CD4-positive, alpha-beta T cell treated with Interleukin-2 at 100 ng/mL for 4 hours (primary cell): ENCODE results near the gene TSHZ2.

ENCODE experiments used
- DNase-seq: peaks from one replicate; pipeline ENCODE4 v3.0.0-alpha.2; 2020; ENCODE audit warnings: low spot score

TSHZ2 gene

DNA sequence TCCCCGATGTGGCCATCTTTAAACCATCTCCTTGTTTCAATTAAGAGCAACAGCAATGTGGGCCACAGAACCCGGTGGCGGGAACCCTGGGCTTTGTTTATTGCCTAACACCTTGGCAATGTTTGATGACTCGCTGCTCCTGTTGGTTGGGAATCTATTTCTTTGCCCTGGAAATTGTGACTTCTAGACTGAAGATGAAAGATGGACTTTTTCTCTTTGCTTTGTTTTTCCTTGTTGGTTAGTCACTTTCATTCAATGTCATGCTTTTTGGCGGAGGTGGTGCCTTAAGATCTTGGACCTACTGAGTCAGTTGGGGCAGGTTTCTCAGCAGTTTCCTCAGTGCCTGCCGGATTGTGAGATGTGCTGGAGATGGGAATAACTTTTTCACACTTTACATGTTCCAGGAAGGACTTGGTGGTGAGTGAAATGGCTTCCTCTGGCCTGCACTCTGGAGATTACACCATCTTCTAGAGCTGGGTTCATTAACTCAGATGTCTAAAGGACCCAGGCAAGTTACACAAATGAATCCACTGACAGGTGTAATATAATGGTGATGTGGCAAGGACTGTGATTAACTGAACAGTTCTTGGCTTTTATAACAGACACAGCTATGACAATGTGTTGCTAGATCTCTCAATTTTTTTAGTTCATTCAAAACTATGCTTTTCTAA lies 56.3 kb downstream of the TSHZ2 start:
- DNase-seq: no peak

DNA sequence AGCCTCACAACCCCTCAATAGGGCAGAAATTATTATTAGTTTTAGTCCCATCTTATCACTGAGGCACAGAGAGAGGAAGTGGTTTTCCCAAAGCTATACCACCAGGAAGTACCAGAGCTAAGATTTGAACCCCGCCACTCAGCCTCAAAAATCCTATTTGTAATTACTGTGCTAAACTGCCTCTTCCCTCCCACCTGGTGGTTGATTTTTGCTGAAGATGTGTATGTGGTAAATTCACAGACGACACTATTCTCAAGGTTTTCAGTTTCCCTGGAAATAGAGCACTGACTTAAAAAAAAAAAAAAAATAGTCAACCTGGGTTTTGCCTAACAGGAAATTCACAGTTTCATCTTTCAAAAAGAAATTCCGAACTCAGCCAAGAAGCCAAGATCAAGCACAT lies 57.9 kb downstream of the TSHZ2 start:
- peak; percentile 3 for DNase-seq

DNA sequence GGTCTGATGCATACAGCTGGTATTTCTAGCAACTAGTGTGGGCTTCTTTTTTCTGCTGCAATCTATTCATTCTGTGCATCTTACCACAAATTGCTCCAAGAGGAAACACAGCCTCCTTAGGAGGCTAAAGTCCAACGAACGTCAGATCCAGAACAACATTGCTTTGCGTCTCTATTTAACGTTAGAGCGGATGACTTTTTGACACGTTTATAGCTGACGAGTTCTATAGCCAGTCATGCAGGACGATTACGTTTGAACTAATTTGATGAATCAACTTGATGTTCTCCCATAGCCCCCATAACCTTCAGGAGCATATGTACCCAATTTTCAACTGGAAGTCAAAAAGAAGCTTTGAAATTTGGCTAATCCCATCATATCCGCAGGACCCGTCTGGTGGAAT lies 59.9 kb downstream of the TSHZ2 start:
- DNase-seq: no peak

DNA sequence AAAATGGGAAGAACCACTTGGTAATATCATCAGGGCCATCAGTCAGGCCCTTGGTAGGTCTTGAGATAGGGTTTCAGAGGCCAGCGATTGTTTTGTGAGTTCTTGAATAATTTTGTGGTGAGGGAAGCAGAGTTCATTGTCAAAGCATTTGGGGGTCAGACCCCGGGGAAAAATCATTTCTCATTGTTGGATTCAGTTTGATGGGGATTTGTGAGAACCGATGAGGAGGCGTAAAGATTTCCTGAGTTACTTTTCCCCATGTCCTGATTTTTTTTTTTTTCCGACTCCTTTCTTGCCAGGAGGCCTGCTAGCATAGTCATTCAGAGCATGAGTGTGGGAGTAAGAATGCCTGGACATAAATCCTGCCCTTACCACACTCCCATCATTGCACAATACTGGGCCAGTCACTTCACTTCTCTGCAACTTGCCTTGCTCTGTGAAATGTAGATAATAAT lies 60.3 kb downstream of the TSHZ2 start:
- no peak for DNase-seq

DNA sequence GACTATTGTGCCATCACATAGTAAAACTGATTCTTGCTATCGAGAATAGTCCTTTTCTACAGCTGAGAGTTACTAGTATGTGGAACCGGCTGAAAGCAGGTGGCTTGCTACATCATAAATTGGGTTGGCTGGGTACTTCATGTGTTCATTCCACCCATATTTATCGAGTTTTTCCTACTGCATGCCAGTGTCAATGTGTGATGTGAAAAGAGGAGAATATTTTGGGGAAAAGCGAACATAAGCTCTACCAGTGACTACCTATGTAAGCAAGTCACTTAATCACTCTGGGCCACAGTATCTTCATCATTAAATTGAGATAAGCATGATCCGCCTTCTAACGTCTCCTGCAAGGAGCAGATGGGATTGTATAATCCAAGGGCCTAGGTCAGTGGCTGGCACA lies 61.0 kb downstream of the TSHZ2 start:
- DNase-seq: no peak

DNA sequence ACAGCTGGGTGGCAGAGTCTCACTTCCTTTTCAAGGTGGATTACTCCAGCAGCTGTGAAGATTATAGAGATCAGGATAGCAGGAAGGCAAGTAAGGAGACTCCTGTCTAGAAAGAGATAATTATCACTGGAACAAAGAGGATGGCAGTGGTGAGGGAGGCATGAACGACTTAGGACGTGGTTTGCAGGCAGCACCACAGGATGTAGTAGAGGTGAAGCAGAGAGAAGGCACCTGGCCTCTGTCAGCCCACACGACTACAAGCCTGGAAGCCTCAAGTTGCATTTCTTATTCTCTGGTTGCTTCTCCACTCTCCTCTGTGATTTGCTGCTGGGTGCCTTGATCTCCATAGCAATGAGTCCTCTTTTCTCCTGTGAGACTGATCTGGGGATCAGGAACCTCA lies 62.7 kb downstream of the TSHZ2 start:
- no peak for DNase-seq

DNA sequence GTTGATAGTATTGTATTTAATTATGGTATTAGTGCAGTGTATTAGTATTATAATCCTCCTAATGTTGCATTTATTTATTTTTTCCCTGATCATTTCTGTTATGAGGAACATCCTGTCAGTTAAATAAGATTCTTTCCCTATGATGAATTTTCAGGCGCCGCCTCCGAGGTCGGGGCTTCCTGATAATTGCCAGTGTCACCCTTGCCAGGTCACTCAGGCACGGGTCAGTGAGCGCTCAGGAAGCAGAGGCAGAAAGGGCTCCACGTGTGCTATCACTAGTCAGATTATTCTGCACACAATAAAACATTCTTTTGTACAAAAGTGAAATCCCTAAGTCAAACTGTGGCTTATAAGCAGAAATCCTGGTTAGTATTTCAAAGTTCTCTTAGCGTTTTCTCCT lies 64.8 kb downstream of the TSHZ2 start:
- DNase-seq: no peak

DNA sequence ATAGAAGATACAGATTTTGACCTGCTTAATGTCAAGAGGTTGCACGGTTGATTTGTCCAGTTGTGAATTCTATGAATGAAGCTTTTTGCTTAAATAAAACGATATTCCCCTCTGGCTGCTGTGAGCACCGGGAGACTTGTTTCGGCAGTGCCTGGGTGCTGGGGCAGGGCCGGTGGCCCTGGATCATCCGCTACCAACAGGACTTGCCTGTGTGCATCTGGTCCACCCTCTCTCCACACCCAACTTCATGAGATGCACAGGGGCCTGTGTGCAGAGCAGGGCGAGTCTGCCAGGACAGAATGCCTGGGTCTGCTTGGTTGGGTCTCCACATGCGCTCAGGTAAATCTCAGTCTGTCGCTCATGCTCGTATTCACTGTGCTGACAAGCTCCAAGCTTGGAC lies 65.5 kb downstream of the TSHZ2 start:
- DNase-seq: no peak

DNA sequence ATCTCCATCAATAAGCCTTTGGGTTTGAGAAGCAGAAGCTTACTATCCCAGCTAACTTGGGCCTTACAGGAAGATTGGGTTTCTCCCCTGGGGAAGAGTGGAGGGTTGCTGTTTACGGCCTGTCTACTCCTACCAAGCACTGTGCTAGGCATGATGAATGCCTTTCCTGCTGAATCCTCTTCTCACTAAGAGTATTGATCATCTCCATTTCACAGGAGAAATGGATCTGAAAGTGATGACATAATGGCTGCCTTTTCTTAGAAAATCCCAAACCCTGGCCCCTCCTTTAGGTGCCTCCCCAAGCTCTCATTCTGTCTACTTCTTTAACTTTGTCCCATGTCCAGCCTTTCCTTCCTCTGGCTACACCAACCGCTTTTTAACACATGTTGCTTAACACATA lies 66.1 kb downstream of the TSHZ2 start:
- no peak for DNase-seq

DNA sequence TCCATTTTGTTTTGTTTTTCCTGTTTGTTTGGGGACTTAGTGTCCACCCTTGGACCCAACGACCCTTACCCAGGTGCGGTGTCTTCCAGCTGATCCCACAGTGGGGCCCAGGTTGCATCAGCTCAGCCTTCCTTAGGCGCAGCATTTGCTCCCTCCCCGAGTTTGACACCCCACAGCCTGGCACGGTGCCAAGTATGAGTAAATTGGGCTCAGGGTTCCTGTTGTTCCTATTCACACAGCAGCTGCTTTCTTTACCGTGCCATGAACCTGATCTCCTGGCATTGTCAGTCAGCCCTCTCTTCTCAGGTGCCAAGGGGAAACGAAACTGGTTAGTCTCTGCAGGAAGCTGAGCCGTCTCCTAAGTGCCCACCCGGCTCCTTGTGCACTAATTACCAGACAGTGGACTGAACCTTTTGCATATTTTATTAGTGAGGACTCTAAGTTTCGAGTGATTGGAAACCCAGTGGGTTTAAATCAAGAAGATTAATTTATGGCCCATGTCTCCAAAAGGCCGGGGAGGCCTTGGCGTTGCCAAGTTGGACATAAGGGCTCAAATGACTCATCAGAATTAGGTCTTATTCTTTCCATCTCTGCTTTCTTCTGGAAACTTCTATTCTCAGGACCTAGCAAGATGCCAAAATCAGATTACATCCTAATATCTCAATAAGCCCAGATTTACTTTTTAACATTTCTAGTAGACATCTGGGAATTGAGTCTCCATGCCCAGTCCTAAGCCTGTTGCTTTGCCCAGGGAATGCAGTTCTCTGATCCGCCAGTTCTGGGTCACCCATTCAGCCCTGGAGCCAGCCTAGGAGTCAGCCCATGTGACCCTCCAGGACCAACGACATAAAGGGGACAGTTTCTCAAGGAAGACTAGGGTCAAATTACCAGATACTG lies 68.8 kb downstream of the TSHZ2 start:
- DNase-seq: no peak

DNA sequence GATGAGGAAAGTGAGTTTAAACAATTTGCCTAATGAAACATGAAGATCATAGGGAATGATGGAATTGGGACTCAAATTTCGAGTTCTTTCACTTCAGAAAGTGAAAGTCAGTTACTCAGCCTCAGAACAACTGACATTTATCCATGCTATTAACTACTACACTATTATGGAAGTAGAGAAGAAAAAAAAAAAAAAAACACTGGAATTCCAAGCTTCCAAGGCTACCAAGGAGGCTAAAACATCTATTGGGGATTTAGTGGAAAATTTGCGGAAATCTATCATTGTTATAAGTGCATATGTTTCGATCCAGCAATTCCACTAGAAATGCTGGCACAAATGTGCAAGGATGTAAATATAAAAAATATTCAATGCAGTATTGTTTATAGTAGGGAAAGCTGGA lies 70.4 kb downstream of the TSHZ2 start:
- no peak for DNase-seq

DNA sequence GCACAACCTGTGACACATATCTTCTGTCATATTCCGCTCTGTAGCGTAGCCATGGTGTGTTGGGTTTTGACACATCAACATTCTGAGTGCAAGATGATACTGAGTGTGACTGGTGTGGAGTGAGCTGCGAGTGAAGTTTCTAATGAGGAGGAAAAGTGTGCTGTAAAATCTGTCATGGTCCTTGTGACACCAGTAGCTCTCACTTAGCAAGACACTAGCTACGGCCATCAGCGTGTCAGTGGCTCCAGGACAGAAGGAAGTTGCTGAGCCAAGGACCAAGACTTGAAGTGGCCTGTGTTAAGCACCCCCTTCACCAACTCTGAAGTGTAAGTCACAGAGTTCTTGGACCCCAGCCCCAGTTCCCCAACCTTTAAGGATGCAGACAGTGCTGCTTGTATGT lies 72.1 kb downstream of the TSHZ2 start:
- DNase-seq: no peak

DNA sequence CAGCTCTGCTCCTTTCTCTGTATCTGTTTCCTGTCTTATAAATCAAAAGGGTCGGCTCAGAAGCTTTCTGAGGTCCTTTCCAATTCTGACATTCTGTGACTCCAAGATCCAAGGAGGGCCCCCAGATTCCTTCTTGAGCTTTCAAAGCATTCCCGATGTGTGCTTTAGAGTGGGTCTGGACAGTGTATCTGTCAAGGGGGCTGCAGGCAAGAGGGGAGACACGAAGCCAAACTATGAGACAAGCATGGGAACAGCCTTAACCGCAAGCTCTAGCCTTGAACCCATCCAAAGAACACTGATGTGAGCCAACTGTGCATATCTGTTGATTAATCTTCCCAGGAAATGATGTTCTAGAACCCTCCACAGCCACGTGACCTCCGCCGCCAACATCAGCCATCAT lies 73.8 kb downstream of the TSHZ2 start:
- no peak for DNase-seq

DNA sequence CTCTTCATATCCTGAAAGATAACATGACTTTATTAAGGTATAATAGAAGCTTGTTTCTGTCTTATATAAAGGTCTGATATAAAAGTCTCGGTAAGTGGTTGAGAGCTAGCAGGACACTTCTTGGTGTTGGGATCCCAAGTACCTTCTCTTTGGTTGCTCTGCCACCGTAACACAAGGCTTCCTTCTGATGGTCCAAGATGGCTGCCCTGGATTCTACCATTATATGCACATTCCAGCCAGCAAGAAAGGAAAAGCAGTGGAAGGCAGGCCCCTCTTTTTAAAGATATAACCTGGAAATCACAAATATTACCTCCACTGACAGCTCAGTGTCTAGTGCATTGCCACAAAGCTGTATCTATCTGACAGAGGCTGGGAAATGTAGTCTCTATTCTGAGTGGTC lies 75.0 kb downstream of the TSHZ2 start:
- DNase-seq: no peak

DNA sequence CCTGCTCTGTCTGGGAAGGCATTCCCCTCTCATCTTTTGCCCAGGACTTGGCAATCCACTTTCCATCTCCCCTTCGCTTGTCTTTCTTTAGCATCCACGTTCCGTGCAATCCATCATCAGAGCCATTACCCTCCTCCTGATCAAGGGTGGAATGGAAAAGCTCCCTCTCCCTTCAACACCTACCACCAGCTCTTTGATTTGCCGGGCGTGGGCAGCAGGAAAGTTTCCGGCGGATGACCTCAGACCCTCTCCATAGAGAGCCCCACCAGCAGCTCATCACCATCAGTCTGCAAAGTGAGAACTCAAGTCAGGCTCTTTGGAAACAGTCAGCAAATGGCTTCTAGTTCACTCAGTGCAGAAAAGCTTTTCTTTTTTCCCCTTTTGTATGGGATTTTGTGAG lies 76.2 kb downstream of the TSHZ2 start:
- DNase-seq: no peak

DNA sequence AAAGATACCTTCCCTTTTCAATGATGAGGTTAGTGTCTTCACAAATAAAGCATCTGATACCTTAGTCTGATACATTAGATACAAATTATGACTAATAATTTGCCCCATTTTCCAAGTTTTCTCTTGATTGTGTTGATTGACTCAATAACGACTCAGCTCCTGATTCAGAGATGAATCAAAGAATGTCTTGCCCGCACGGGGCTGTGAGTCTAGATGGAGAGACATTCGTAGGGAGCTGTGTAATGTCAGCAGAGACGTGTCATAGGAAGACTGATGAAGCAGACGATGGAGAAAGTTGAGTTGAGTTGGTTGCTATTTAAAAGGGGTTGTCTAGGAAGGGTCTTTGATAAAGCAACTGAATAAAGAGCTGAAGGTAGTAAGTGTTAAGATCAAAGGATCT lies 78.2 kb downstream of the TSHZ2 start:
- DNase-seq: no peak

DNA sequence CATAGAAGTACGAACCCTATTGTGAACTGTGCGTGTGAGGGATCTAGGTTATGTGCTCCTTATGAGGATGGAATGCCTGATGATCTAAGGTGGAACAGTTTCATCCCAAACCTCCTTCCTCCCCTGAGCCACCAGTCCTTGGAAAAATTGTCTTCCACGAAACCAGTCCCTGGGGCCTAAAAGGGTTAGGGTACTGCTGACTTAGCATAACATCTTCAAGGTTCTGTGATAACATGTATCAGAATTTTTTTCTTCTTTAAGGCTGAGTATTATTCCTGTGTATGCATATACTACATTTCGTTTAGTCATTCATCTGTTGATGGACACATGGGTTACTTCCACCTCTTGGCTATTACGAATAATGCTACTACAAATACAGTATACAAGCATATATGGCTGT lies 80.2 kb downstream of the TSHZ2 start:
- DNase-seq: no peak

DNA sequence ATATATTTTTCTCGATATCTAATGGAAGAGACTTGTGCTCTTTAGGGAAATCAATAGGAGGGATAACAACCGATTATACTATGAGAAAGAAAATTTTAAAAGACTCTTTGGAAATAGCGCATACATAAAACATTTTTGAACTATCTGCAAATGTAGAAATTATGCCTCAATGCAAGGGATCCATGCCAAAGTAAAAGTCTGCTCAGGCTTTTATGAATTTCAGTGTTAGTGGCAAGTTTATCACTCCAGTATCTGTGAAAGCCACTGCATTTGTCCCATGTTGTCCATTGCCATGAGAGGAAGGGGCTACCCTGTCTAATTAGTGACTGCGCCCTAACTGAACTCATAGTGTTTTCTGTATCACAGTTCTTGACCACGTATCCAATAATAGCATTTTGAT lies 81.4 kb downstream of the TSHZ2 start:
- DNase-seq: no peak

DNA sequence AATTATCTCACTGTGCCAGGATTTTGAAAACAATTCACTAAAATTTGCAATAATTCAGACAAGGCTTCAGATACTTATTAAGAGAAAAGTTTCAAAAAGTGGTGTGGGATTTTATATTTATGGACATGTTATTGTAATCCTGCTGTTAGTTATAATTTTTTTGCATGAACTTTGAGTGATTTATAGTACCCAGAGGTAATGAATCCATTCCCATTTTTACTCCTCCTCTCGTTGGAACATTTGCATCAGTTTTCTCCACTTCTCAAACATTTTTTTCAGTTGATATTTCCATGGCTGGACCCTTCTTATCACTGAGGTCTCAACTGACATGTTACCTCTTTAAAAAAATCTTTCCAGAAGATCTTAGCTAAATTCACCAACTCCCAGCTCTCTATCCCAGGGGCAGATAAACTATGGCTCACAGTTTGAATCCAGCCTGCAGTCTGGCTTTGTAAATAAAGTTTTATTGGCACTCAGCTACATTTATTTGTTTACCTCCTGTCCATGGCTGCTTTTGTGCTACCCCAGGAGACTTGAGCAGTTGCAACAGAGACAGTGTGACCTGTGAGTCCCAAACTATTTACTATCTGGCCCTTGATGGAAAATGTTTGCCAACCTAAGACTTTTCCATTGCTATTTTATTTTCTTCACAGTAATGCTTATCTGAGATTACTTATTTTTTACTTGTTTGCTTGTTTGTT lies 83.4 kb downstream of the TSHZ2 start:
- DNase-seq: no peak

DNA sequence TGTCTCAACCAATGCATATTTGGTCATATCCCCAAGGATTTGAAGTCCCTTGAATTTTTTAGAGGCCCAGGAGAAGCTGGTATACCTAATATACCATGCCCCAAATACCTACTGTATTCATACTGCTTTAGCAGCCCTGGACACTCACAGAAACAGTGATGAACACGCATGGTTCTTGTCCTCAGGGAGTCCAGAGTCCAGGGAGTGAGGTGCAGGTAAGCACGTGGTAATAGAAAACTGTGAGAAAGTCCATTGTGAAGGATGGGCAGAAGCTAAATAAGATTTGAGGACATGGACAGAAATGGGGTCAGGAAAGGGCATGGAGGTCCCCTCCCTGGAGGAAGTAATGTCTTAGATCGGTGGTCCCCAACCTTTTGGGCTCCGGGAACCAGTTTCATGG lies 85.4 kb downstream of the TSHZ2 start:
- no peak for DNase-seq

DNA sequence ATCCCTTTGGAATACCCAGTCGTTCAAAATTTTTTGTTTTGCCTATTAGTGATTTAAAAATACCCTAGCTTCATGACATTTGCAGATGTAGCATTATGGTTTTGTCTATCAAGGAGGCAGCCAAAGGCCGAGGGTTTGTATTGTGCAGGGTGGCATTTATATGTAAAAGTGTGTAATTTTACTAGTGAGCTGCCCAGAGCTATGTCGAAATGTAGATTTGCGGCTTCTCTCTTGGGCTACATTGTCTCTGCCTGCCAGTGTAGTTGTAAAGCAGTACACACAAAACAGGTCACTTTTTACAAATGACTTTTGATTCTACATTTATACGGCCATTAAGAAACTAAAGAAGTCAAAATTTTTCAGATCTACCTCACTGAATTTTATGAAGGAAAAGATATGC lies 87.7 kb downstream of the TSHZ2 start:
- DNase-seq: no peak

DNA sequence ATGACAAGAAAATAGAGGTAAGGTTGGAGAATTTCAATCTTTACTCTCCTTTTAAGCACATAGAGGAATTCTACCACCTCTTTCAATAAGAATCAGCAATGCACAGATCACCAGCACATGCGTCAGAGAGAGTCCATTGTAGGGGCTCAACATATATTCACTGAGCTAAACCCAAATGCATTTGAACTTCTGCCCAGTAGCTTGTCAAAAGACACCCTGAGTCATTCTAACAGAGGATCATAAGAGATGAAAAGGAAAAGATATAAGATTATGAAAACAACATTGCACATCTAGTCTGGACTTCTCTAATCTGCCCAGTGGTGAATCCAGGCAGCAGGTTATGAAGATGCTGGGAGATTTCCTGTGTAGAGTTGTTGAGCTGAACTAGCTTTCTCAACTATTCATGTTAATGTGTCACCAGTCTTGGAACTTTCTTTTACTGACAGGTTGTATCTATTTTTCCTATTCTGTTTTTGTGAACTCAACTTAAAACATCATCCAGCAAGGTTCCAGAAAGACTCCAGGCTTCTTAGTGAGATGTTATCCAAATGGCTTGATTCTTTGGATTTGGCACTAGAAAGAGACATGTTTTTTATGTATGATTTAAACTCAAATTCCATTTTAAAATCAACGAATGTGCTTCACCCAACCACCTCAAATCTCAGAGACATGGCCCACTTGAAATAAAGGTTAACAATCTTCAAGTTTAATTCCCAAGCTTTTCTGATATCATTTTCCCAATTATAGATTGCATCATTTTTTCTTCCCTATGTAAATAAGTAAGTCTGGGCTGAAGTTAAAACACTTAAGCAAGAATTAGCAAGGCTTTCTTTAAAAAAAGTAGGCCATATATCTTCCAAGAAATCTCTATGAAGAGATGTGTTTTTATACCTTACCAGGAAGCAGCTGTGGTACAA lies 89.3 kb downstream of the TSHZ2 start:
- no peak for DNase-seq
